Measurements from ENCODE around the gene DPEP1. TPM values are rescaled to one million over a fixed set of nuclear protein-coding genes. Genes with fewer than 3 reads are reported as not detected.
A peak's percentile ranks its signal among the peaks of the same experiment; 100 is the strongest.
"Not testable (repeated sequence)": the region's sequence is repeated elsewhere in the genome, so short reads cannot be mapped to it uniquely, and the experiment has no call there.

Gene DPEP1
- total and polyA plus RNA-seq, 4 experiments from 2014 or later: not detected

- Histone ChIP-seq H3K9me3 (ENCODE audit: control insufficient read depth in 1 of 2, low read length in 2 of 2) (no peaks in the 10 kb centered on the region), H3K36me3 (ENCODE audit: insufficient read depth, low read length) (no peaks in the 10 kb centered on the region), H3K4me3 (ENCODE audit: low read length in 2 of 2) (no peak overlapping the region), H3K27ac (ENCODE audit: low read depth, low read length) (no peak overlapping the region), H3K27me3 (ENCODE audit: insufficient read depth, low read length) (no peaks in the 10 kb centered on the region), H3K4me1 (ENCODE audit: insufficient read depth, low read length) (no peaks in the 10 kb centered on the region)
- Mint-ChIP-seq H3K36me3 (no peaks in the 10 kb centered on the region), H3K9me3 (no peaks in the 10 kb centered on the region), H3K4me3 (peak overlapping the region in 1 of 8 donors; percentile 25), H3K4me1 (no peaks in the 10 kb centered on the region), H3K27ac (peak overlapping the region in 1 of 7 donors; percentile 82), H3K27me3 (peaks cover 6 to 11% of the 10 kb centered on the region in 2 donors)
- POLR2A ChIA-PET (ENCODE audit: partially characterized antibody): no interaction called here
- CTCF ChIA-PET (ENCODE audit: partially characterized antibody): no interaction called here
- no peak for DNase-seq
- intact Hi-C loops (cut with micrococcal nuclease): no loop called here
Measured at GRCh38 chr16:89623511-89624261, 10.2 kb downstream of the DPEP1 start.

- H3K27ac ChIP-seq (ENCODE audit: low read depth, low read length): no peak overlapping the region
- Mint-ChIP-seq H3K9me3 (no peaks in the 10 kb centered on the region), H3K27ac (peak overlapping the region in 1 of 7 donors; percentile 57), H3K4me1 (no peaks in the 10 kb centered on the region), H3K36me3 (no peaks in the 10 kb centered on the region), H3K27me3 (peaks cover 6 to 11% of the 10 kb centered on the region in 2 donors), H3K4me3 (no peak overlapping the region)
- no peaks in the 10 kb centered on the region for H3K9me3 ChIP-seq (ENCODE audit: control insufficient read depth in 1 of 2, low read length in 2 of 2)
- no peaks in the 10 kb centered on the region for H3K36me3 ChIP-seq (ENCODE audit: insufficient read depth, low read length)
- intact Hi-C loops (cut with micrococcal nuclease): no loop called here
- H3K27me3 ChIP-seq (ENCODE audit: insufficient read depth, low read length): no peaks in the 10 kb centered on the region
- CTCF ChIA-PET (ENCODE audit: partially characterized antibody): no interaction called here
- no peak overlapping the region for H3K4me3 ChIP-seq (ENCODE audit: low read length in 2 of 2)
- POLR2A ChIA-PET (ENCODE audit: partially characterized antibody): no interaction called here
- DNase-seq: no peak
- no peaks in the 10 kb centered on the region for H3K4me1 ChIP-seq (ENCODE audit: insufficient read depth, low read length)
Measured at GRCh38 chr16:89624777-89625761, 11.6 kb downstream of the DPEP1 start.

- no peaks in the 10 kb centered on the region for H3K9me3 Mint-ChIP-seq
- DNase-seq: no peak
- intact Hi-C loops (cut with micrococcal nuclease): no loop called here
- ChIA-PET CTCF (ENCODE audit: partially characterized antibody) (no interaction called here), POLR2A (ENCODE audit: partially characterized antibody) (interaction anchor here (0.6 kb wide), 1 partner anchor 245 kb away, joined by 3 read pairs; no protein-coding TSS in a partner anchor)
- Histone ChIP-seq H3K9me3 (ENCODE audit: control insufficient read depth in 1 of 2, low read length in 2 of 2) (no peaks in the 10 kb centered on the region), H3K4me1 (ENCODE audit: insufficient read depth, low read length) (no peaks in the 10 kb centered on the region), H3K4me3 (ENCODE audit: low read length in 2 of 2) (no peak overlapping the region), H3K27ac (ENCODE audit: low read depth, low read length) (no peak overlapping the region), H3K36me3 (ENCODE audit: insufficient read depth, low read length) (no peaks in the 10 kb centered on the region), H3K27me3 (ENCODE audit: insufficient read depth, low read length) (no peaks in the 10 kb centered on the region)
- H3K27ac Mint-ChIP-seq: no peak overlapping the region
- H3K4me1 Mint-ChIP-seq: no peaks in the 10 kb centered on the region
- no peak overlapping the region for H3K4me3 Mint-ChIP-seq
- H3K27me3 Mint-ChIP-seq: peaks cover 0 to 2% of the 10 kb centered on the region in 2 donors
- H3K36me3 Mint-ChIP-seq: no peaks in the 10 kb centered on the region
Measured at GRCh38 chr16:89629827-89630610, 16.6 kb downstream of the DPEP1 start.

GRCh38 chr16:89633064-89633631, 19.7 kb downstream of the DPEP1 start:
- no peaks in the 10 kb centered on the region for H3K9me3 ChIP-seq (ENCODE audit: control insufficient read depth in 1 of 2, low read length in 2 of 2)
- no peaks in the 10 kb centered on the region for H3K27me3 ChIP-seq (ENCODE audit: insufficient read depth, low read length)
- Mint-ChIP-seq H3K4me1 (no peaks in the 10 kb centered on the region), H3K36me3 (no peaks in the 10 kb centered on the region), H3K4me3 (no peak overlapping the region), H3K9me3 (no peaks in the 10 kb centered on the region), H3K27me3 (no peaks in the 10 kb centered on the region), H3K27ac (no peak overlapping the region)
- ChIA-PET POLR2A (ENCODE audit: partially characterized antibody) (interaction anchor here (0.5 to 0.6 kb wide), 2 partner anchors 24 to 130 kb away, joined by 3 read pairs; no protein-coding TSS in a partner anchor), CTCF (ENCODE audit: partially characterized antibody) (no interaction called here)
- H3K4me1 ChIP-seq (ENCODE audit: insufficient read depth, low read length): no peaks in the 10 kb centered on the region
- no peak overlapping the region for H3K4me3 ChIP-seq (ENCODE audit: low read length in 2 of 2)
- intact Hi-C loops (cut with micrococcal nuclease): no loop called here
- H3K36me3 ChIP-seq (ENCODE audit: insufficient read depth, low read length): no peaks in the 10 kb centered on the region
- no peak overlapping the region for H3K27ac ChIP-seq (ENCODE audit: low read depth, low read length)
- DNase-seq: no peak

- H3K9me3 ChIP-seq (ENCODE audit: control insufficient read depth in 1 of 2, low read length in 2 of 2); POLR2A ChIA-PET (ENCODE audit: partially characterized antibody): not testable (repeated sequence)
Measured at GRCh38 chr16:89634463-89635385, 21.3 kb downstream of the DPEP1 start.

GRCh38 chr16:89636663-89637062, 23.2 kb downstream of the DPEP1 start:
- no peak overlapping the region for H3K4me3 Mint-ChIP-seq
- no peaks in the 10 kb centered on the region for H3K9me3 ChIP-seq (ENCODE audit: control insufficient read depth in 1 of 2, low read length in 2 of 2)
- H3K4me3 ChIP-seq (ENCODE audit: low read length in 2 of 2): no peak overlapping the region
- intact Hi-C loops (cut with micrococcal nuclease): no loop called here
- no peak overlapping the region for H3K27ac ChIP-seq (ENCODE audit: low read depth, low read length)
- no peaks in the 10 kb centered on the region for H3K36me3 Mint-ChIP-seq
- CTCF ChIA-PET (ENCODE audit: partially characterized antibody): no interaction called here
- no peak overlapping the region for H3K27ac Mint-ChIP-seq
- peaks cover 5 to 8% (median 6%) of the 10 kb centered on the region in 4 donors for H3K4me1 Mint-ChIP-seq
- H3K27me3 ChIP-seq (ENCODE audit: insufficient read depth, low read length): no peaks in the 10 kb centered on the region
- no peaks in the 10 kb centered on the region for H3K36me3 ChIP-seq (ENCODE audit: insufficient read depth, low read length)
- H3K9me3 Mint-ChIP-seq: no peaks in the 10 kb centered on the region
- POLR2A ChIA-PET (ENCODE audit: partially characterized antibody): no interaction called here
- peaks cover 7% of the 10 kb centered on the region for H3K4me1 ChIP-seq (ENCODE audit: insufficient read depth, low read length)
- H3K27me3 Mint-ChIP-seq: no peaks in the 10 kb centered on the region
- DNase-seq: no peak

More at GRCh38 chr16:89634463-89635385, 21.3 kb downstream of the DPEP1 start:
- H3K4me3 ChIP-seq (ENCODE audit: low read length in 2 of 2); H3K36me3 ChIP-seq (ENCODE audit: insufficient read depth, low read length); H3K27ac ChIP-seq (ENCODE audit: low read depth, low read length); H3K36me3 Mint-ChIP-seq; H3K4me3 Mint-ChIP-seq; CTCF ChIA-PET (ENCODE audit: partially characterized antibody); H3K27ac Mint-ChIP-seq; H3K4me1 ChIP-seq (ENCODE audit: insufficient read depth, low read length); H3K9me3 Mint-ChIP-seq; H3K27me3 ChIP-seq (ENCODE audit: insufficient read depth, low read length); DNase-seq; intact Hi-C loops (cut with micrococcal nuclease); H3K4me1 Mint-ChIP-seq; H3K27me3 Mint-ChIP-seq: not testable (repeated sequence)
